SH-SY5Y (cell line): ENCODE data around the gene ADCY5.

Experiments
- GATA2 ChIP-seq: IDR thresholded peaks from 2 replicates; pipeline ENCODE4 v1.6.1; 2011; ENCODE audit warnings: mild to moderate bottlenecking, low read depth, low read length
- GATA3 ChIP-seq: IDR thresholded peaks from 2 replicates; pipeline ENCODE4 v1.6.1; 2011; ENCODE audit warnings: low read depth, mild to moderate bottlenecking, low read length, moderate library complexity

DNA sequence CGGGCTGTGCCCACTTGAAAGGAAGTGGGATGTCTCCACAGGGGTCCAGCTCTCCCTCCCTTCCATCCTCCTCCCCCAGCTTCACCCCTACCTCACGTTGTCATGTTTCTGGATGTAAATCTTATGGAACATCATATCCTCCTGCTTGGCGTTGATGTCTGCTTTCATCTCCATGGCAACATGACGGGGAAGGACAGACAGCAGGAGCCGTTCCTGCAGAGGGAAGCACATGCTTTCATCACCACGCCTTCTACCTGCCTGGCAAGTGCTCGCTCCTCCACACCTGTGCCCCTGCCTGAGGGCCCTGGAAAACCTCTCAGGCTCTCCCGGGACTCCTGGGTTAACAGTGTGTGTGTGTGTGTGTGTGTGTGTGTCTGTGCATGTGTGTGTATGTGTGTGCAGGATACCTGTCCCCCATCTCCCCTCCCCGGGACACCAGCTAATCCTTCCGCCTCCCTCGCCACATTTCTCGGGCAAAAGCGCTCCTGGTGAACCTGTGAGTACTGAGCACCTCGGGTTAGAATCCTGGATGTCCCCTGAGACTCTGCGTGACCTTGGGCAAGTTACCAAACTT lies 101.1 kb downstream of the ADCY5 start:
- TF ChIP-seq GATA2, result no peak
- no peak for TF ChIP-seq GATA3
